Eye (tissue), 1 donor: ENCODE results near the gene ACSS2.

Experiments used
- DNase-seq: peaks from one replicate; pipeline ENCODE4 v3.0.0-alpha.2; 2015

Gene ACSS2

GRCh38 chr20:34876406-34877282 lies at the start of gene ACSS2:
Gene ACSS2, plus strand, starts transcription at chr20:34876612. Its CDS starts 34 bp downstream, at chr20:34876646.
- DNase-seq = peak; percentile 97

GRCh38 chr20:34829191-34829590 lies 47.2 kb upstream of the ACSS2 start:
- no peak for DNase-seq

DNA sequence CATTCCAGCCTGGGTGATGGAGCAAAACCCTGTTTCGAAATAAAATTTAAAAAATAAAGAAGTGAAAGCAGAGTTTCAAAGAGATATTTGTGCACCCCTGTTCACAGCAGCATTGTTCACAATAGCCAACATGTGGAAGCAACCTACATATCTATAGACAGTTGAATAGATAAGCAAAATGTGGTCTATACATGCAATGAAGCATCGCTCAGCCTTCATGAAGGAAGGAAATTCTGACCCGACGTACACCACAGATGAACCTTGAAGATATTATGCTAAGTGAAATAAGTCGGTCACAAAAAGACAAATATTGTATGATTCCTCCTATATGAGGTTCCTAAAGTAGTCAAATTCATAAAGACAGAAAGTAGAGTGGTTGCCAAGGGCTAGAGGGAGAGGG lies 44.5 kb upstream of the ACSS2 start:
- no peak for DNase-seq

DNA sequence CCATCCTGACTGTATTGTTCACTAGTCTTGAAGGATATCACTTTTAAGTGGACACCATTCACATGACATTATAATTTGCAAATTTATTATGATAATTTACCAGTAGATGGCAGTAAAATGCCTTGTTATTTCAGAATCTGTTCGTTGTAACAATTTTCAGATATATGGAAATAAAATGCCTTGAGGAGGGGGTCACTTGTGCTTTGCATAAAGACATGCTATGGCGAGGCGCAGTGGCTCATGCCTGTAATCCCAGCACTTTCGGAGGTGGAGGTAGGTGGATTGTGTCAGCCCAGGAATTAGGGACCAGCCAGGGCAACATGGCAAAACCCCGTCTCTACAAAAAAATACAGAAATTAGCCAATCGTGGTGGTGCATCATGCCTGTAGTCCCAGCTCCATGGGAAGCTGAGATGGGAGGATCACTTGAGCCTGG lies 41.9 kb upstream of the ACSS2 start:
- peak; percentile 65 for DNase-seq

GRCh38 chr20:34842143-34842542 lies 34.3 kb upstream of the ACSS2 start:
- DNase-seq = no peak

GRCh38 chr20:34843421-34843820 lies 33.0 kb upstream of the ACSS2 start:
- no peak for DNase-seq

DNA sequence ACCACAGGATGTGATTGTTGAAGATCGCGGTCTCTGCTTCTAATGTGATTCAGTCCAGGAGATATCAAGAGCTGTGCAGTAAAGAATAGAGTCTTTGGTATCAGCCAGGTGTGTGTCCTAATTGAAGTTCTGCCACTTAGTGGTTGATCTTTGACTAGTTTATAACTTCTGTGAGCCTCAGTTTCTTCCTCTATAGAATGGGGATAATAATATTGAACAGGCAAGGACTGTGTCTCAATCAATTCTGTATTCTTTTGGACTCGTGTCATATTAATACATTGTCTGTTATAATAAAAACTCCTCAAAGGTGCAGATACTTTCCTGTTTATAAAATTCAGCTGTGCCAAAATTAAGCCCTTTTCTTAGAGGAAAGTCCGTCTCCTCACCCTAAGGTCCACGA lies 27.8 kb upstream of the ACSS2 start:
- DNase-seq = no peak

DNA sequence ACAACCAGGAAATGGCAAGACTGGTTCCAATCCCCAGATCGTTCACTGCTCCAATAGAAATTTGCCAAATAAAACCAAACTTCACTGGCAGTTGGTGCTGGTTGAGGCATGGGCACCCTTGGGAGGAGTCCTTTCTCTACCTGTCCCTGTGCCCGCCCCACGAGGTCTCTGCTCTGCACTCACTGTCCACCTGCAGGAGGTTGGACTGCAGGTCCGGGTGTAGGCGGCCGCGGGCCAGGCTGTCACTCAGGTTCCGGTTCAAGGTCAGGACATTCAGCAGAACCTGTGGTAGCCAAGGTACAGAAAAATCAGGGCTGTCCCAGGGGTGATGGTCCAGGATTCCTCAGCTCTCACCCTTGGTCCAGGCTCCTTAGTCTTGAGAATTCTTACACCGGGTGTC lies 26.6 kb upstream of the ACSS2 start:
- DNase-seq = no peak

- DNase-seq = no peak
Measured at GRCh38 chr20:34850969-34851368, 25.4 kb upstream of the ACSS2 start.

- no peak for DNase-seq
Measured at GRCh38 chr20:34852298-34852697, 24.1 kb upstream of the ACSS2 start.

GRCh38 chr20:34859367-34859766 lies 17.0 kb upstream of the ACSS2 start:
- DNase-seq = no peak

- DNase-seq = no peak
Measured at GRCh38 chr20:34859826-34860545, 16.4 kb upstream of the ACSS2 start.

DNA sequence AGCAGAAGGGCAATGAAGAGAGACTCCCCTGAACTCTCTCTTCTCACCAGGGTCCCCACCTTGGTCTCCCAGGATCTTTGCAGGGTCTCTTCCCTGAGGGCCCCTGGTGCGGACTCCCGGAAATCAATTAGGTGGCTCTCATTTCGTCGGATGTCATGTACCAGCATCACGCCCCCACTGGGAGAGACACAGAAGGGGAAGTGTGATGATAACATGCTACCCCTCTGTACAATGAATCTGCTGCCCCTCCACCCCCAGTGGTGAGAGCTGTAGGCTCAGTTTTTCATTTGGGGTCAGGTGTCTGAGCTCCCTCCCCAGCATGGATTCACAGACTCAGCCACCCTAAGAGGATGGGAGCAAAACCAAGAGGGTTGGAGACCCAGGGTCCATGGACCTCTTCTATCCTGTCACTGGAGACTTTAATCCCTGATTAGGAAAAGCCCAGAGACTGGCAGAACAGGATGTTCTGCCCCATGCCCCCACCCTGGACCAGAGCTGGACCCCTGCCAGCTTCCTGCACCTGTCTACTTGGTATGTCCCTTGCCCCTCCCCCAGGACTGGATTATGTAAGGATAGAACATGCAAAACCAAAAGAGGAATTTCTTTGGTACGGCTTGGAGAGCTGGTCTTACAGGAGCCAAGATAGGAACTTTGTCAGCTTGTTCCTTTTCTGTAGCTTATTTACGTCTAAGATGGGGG lies 14.9 kb upstream of the ACSS2 start:
- peak; percentile 8 for DNase-seq

GRCh38 chr20:34862724-34863123 lies 13.7 kb upstream of the ACSS2 start:
- DNase-seq = no peak

DNA sequence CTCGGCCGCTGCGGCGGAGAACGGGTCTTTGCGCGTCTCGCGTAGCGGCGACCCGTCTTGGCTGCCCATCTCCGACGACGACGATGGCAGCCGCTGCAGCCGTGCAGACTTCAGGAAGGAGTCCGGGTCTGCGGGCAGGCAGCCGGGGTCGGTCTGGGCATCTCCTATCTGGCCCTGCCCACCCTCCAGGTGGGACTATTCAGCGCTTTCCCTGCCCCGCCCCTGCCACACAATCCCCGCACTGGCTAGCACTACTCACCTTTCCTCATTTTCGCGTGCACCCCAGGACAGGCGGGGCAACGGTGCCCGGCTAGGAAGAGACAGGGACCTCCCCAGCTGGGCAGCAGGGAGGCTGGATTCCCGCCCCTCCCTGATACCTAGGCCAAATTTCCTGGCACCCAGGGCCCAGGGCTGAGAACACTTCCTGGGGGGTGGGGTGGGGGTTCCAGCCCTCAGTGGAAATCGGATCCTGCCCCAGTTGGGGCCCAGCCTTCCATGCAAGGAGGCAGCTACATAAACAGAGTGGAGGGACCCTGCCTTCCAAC lies 12.9 kb upstream of the ACSS2 start:
- DNase-seq = no peak

DNA sequence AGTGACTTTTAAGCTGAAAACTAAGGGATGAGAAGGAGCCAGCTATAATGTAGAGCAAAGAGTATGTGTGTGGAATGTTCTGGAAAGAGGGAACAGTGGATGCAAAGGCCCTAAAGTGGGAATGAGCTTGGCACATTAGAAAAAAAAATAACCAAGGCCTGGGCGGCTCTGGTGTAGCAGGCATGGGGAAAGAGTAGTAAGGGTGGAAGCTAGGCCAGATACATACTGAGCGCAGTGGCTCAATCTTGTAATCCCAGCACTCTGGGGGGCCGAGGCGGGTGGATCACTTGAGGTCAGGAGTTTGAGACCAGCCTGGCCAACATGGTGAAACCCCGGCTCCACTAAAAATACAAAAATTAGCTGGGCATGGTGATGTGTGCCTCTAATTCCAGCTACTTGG lies 12.2 kb upstream of the ACSS2 start:
- no peak for DNase-seq

DNA sequence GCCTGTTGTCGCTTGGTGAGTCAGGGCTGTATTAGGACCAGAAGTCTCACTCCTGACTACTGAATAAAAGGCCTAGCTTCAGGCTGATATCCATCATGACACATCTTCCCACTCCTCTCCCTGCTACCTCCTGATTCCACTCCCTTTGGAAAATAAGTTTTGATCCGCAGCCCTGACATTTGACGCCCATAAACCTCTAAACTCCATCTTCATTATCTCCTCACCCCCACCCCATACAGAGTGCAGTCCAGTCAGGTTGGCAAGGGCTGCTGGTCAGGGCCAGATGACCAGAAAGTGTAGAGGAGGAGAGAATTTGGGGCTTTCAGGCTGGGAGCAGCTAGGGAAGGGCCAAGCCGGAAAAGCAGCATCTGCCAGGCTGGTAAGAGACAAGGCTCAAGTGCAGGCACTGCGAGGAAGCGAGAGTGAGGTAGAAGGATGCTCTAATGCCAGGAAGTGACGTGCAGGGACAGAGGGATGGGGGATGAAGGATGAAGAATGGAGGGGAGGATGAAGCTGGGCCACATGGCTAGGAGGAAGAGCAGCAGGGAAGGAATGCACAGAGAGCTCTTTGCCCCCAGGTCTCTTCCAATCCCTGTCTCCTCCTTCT lies 5.0 kb upstream of the ACSS2 start:
- peak; percentile 8 for DNase-seq

GRCh38 chr20:34871966-34872621 lies 4.3 kb upstream of the ACSS2 start:
- DNase-seq = no peak

- DNase-seq = peak; percentile 91
Measured at GRCh38 chr20:34872622-34873224, 3.7 kb upstream of the ACSS2 start, which contains the start of gene GGT7. Gene GGT7, minus strand, starts transcription at chr20:34872856. Its CDS starts 41 bp downstream, at chr20:34872815.

DNA sequence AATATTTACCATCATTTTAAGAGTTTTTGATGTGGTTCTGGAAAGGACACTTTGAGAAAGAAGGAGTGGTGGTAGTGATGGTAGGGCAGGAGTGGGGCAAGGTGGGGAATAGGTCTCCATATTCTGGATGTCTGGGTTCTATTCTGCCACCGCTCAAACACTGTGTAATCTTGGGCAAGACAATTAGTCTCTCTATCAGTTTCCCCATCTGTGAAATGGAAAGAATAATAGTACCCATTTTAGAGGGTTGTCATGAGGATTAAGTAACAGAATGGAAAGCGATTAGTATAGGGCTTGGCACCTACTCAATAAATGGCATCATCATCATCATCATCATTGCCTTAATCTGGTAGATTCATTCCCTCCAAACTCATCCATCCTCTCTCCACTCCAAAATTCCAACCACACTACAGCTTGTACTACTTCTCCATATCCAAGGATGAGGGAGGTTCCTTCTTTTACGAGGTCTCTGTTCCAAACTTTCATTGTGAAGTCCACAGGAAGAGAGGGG lies 2.8 kb upstream of the ACSS2 start:
- no peak for DNase-seq

GRCh38 chr20:34874094-34874654 lies 2.2 kb upstream of the ACSS2 start:
- DNase-seq = peak; percentile 92
